Body of pancreas (tissue), 4 donors: ENCODE results near the gene MYO9B.

Experiments used
- CTCF ChIP-seq, 7 experiments: fragments of 450-650 bp in 4 of 7; fragments of 200-600 bp in 3 of 7; sonication (generic) in 3 of 7; IDR thresholded peaks; one replicate each; pipeline ENCODE4 v1.5.1; 2016 to 2019; ENCODE audit warnings: antibody characterized with exemption in 7 of 7
- POLR2A ChIP-seq, 3 donors: fragments of 450-650 bp; IDR thresholded peaks; one replicate each; pipeline ENCODE4 v1.6.1; 2016; ENCODE audit warnings: antibody characterized with exemption in 3 of 3, mild to moderate bottlenecking in 2 of 3

DNA sequence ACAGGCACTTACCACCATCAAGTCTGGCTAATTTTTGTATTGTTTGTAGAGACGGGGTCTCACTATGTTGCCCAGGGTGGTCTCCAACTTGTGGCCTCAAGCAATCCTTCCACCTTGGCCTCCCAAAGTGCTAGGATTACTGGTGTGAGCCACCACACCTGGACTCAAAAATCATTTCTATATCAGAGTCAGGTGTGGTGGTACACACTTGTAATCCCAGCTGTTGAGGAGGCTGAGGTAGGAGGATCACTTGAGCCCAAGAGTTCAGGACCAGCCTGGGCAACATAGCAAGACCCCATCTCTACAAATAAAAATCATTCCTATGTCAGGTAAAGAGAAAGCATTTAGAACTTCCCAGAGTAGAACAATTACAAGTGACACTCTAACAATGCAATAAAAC, 48.4 kb downstream of the MYO9B start:
- TF ChIP-seq CTCF (IDR thresholded peaks at IDR 0.05) (no peak), POLR2A (IDR thresholded peaks at IDR 0.05) (no peak)
